Neuron (in vitro differentiated cells): ENCODE measurements around the gene PPP1R2B.
"Not testable (repeated sequence)": the region's sequence is repeated elsewhere in the genome, so short reads cannot be mapped to it uniquely, and the experiment has no call there.

Experiments
- H2AFZ ChIP-seq: one replicate; pipeline ENCODE4 v1.6.1; 2013; ENCODE audit warnings: low read depth, mild to moderate bottlenecking, inconsistent platforms, low read length, moderate library complexity
- H3K27me3 ChIP-seq: one replicate; pipeline ENCODE4 v1.6.1; 2013; ENCODE audit warnings: low read length; ENCODE audit not compliant: insufficient read depth
- H3K36me3 ChIP-seq: one replicate; pipeline ENCODE4 v1.6.1; 2013; ENCODE audit warnings: low read length; ENCODE audit not compliant: insufficient read depth
- H3K4me1 ChIP-seq: one replicate; pipeline ENCODE4 v1.6.1; 2013; ENCODE audit warnings: low read length; ENCODE audit not compliant: insufficient read depth
- H3K4me3 ChIP-seq: 2 replicates; pipeline ENCODE4 v1.5.1; 2013; ENCODE audit warnings: mild to moderate bottlenecking, low read length, moderate library complexity
- H3K9me3 ChIP-seq: one replicate; pipeline ENCODE4 v1.6.1; 2013; ENCODE audit warnings: low read length

Gene PPP1R2B

DNA sequence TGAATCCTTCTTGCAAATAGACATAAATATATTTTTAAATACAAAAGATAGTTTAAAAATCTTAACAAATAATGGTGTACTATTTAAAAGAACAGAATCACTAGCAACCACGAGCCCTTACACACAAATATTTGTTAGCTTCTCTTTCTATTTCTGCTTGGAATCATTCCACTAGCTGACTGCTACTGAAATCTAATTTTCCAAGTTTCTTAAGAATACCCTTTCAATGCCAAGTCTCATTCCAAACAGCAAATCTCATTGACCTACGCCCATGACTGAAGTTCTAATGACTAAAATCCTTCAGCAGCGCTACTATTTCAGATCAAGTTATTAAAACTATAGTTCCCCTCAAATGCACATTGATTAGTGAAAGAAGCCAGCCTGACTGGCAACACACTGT is 13.2 kb upstream of the PPP1R2B start:
- no peaks in the 10 kb centered on the region for H3K9me3 ChIP-seq
- H3K27me3 ChIP-seq: no peaks in the 10 kb centered on the region
- no peak overlapping the region for H3K4me3 ChIP-seq
- no peaks in the 10 kb centered on the region for H3K36me3 ChIP-seq
- H3K4me1 ChIP-seq: no peaks in the 10 kb centered on the region
- H2AFZ ChIP-seq: no peak overlapping the region

DNA sequence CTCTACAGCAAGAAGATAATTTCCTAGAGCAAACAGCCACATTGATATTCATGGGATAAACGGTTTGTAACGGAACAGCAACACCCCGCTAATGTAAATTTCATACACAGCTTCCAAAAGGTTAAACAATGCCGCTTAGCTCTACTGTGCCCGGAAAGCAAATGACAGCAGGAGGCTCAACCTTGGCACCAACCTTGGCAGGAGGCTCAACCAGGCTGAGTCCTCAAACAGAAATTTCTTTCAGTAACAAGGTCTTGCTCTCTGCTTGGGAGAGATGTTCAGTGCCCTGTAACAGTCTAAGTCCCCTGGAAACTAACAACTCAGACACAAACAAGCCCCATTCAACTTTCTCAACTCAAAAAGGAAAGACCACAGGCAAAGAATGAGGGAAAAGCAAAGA is 11.1 kb upstream of the PPP1R2B start:
- no peak overlapping the region for H3K4me3 ChIP-seq
- H3K4me1 ChIP-seq: no peaks in the 10 kb centered on the region
- H3K36me3 ChIP-seq: no peaks in the 10 kb centered on the region
- H3K9me3 ChIP-seq: no peaks in the 10 kb centered on the region
- H3K27me3 ChIP-seq: no peaks in the 10 kb centered on the region
- no peak overlapping the region for H2AFZ ChIP-seq

DNA sequence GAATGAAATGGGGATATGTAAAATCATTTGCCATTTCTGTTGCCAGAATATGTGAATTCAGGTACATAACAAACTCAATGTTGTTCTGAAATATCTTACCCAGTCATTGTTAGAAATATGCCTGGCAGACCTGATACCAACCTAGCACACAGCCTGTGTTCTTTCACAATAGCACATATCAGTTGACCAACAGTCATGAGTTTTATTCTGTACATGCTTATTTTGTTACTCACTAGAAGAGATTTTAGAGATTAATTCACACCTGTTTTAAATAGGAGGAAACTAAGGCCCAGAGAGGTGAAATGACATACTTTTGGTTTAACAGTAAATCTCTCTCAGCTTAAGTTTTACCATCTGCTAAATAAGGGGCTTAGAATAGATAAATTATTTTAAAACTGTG is 8.4 kb upstream of the PPP1R2B start:
- H3K36me3 ChIP-seq: no peaks in the 10 kb centered on the region
- H3K4me1 ChIP-seq: no peaks in the 10 kb centered on the region
- no peaks in the 10 kb centered on the region for H3K27me3 ChIP-seq
- H3K4me3 ChIP-seq: no peak overlapping the region
- H3K9me3 ChIP-seq: no peaks in the 10 kb centered on the region
- no peak overlapping the region for H2AFZ ChIP-seq

DNA sequence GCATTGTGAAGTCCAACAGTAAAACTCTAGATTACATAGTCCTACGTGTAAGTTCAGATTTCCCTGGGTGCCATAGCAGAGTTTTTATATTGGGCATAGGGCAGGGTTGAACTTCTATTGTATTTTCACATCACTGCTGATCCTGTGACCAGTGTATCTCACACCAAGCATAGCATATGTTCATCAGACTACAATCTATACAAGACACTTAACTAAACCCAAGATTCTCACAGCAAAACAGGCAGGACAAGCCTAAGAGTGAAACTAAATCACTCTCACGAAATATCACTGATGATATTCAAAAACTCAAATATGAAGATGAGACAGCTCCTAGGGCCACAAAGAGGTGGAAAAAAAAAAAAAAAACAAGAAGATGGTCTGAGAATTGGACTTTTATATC is 3.2 kb upstream of the PPP1R2B start:
- H3K4me3 ChIP-seq: no peak overlapping the region
- no peaks in the 10 kb centered on the region for H3K36me3 ChIP-seq
- no peaks in the 10 kb centered on the region for H3K9me3 ChIP-seq
- H3K4me1 ChIP-seq: no peaks in the 10 kb centered on the region
- H3K27me3 ChIP-seq: no peaks in the 10 kb centered on the region
- no peak overlapping the region for H2AFZ ChIP-seq

DNA sequence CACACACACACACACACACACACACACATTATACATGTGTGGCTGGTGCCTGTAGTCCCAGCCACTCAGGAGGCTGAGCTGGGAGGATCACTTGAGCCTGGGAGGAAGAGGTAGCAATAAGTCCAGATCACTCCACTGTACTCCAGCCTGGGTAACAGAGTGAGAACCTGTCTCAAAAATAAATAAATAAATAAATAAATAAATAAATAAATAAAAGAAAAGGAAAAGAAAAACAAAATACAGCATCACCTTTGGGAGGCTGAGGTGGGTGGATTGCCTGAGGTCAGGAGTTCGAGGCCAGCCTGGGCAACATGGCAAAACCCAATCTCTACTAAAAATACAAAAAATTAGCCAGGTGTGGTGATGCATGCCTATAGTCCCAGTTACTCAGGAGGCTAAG is 1.6 kb upstream of the PPP1R2B start:
- H2AFZ ChIP-seq: not testable (repeated sequence)

DNA sequence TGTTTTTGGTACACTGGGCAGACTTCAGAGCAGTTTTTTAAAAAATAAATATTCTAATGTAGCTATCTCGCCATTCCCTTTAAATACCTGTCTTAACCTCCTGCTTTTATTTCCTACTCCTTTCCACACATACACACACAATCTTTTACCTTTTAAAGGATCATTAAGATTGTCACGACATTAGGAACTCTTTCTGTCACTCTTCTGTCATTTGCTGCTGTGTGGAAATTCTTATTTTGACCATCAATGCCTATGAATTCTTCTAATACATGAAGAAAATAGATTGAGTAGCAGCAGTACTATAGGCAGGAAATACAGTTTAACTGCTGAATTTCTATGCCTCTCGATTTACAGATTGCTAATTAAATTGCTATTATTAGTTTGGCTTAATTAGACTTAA is 1.8 kb downstream of the PPP1R2B start:
- Histone ChIP-seq H3K4me3 (no peak overlapping the region), H3K4me1 (no peaks in the 10 kb centered on the region), H2AFZ (no peak overlapping the region), H3K27me3 (no peaks in the 10 kb centered on the region), H3K36me3 (no peaks in the 10 kb centered on the region), H3K9me3 (no peaks in the 10 kb centered on the region)

More for the DNA sequence above, 1.6 kb upstream of the PPP1R2B start:
- not testable (repeated sequence) for H3K4me1 ChIP-seq, H3K9me3 ChIP-seq, H3K4me3 ChIP-seq, H3K27me3 ChIP-seq, H3K36me3 ChIP-seq

DNA sequence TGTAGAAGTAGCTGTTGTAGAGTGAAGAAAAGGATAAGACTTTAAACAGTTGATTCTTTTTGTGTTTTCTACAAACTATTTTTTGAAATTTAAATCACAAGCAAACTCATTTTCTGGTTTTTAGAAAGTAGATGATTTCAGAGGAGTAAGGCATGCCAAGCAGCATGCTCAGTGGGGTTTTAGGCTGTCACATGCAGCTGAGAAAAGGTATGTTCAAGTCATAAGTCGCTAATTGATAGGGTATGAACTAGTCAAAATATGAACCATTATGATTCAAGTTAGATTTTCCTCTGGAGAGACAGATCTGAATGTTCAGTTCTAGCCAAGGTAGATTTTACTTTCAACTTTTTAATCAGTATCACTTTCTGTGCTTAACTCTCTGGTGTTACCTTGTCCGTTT is 3.0 kb downstream of the PPP1R2B start:
- H3K36me3 ChIP-seq: not testable (repeated sequence)

DNA sequence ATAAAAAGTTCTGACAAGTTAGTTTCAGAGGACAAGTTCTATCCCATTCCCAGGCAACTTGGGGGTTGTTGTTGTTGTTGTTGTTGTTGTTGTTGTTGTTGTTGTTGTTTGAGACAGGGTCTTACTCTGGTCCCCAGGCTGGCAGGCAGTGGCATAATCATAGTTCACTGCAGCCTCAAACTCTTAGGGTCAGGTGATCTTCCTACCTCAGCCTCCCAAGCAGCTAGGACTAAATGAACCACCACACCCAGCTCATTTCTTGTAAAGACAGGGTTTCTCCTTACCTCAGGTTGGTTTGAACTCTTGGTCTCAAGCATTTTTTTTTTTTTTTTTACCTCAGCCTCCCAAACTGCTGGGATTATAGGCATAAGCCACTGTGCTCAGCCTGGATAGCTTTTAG is 15.3 kb downstream of the PPP1R2B start:
- Histone ChIP-seq H3K27me3 (no peaks in the 10 kb centered on the region), H3K9me3 (no peaks in the 10 kb centered on the region), H3K4me1 (no peaks in the 10 kb centered on the region), H2AFZ (no peak overlapping the region), H3K4me3 (no peak overlapping the region), H3K36me3 (no peaks in the 10 kb centered on the region)

More for the DNA sequence above, 3.0 kb downstream of the PPP1R2B start:
- H3K9me3 ChIP-seq, H2AFZ ChIP-seq, H3K27me3 ChIP-seq, H3K4me1 ChIP-seq, H3K4me3 ChIP-seq: not testable (repeated sequence)

DNA sequence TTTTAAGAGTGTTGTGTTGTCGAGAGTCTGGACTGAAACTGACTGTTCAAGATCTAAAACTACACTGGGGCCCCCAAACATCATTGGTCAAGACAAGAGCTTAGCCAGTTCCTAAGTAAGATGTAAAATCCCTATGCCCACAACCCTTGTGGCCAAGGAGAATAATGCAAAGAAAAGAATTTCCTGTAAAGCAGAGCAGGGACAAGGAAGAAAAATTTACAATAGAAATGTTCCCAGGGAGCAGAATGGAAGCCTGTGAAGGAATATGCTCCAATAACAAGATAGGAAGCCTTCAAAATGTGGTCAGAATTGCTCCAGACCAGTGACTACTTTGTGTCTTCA is 20.4 kb downstream of the PPP1R2B start:
- no peak overlapping the region for H2AFZ ChIP-seq
- H3K27me3 ChIP-seq: no peaks in the 10 kb centered on the region
- H3K4me1 ChIP-seq: no peaks in the 10 kb centered on the region
- no peaks in the 10 kb centered on the region for H3K36me3 ChIP-seq
- H3K4me3 ChIP-seq: no peak overlapping the region
- no peaks in the 10 kb centered on the region for H3K9me3 ChIP-seq

DNA sequence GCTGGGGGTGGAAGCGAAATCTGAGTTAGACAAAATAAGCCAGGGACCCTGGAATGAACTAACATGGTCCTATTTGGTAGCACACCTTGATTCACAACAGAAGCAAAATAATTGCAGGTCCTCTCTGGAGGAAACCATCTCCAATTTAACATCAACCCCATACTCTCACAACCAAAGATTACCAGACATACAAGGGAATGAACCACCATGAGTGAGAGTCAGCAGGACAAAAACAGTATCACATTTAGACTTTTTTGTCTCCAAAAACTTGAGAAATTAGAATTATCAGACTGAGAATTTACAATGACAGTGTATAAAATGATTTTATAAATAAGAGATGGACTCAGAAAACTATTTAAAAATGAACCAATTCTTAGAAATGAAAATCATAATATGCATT is 21.1 kb downstream of the PPP1R2B start:
- Histone ChIP-seq H3K4me1 (no peaks in the 10 kb centered on the region), H3K27me3 (no peaks in the 10 kb centered on the region), H3K9me3 (no peaks in the 10 kb centered on the region), H2AFZ (no peak overlapping the region), H3K4me3 (no peak overlapping the region), H3K36me3 (no peaks in the 10 kb centered on the region)

DNA sequence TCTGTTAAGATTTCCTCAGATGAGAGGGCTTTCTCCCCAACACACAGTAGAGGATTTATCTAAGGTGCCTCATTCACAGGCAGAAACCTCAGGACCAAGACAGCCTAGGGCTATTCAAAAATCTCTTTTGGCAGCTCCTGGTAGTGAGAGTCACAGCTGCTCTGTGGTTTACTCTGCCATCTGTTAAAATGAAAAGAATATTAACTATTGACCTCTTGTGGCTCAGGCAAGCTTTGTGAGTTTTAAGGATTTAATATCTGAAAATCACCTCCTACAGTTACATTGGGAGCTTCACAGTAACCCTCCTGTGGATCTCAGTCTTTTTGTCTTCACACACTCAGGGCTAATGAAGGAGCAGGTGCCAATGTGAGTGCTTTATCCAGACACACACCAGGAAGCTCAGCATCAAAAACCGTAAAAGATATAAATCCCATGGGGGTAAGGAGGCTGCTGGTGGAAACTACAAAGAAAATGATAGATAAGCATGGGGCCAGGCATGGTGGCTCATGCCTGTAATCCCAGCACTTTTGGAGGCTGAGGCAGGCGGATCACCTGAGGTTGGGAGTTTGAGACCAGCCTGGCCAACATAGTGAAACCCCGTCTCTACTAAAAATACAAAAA is 29.7 kb downstream of the PPP1R2B start:
- Histone ChIP-seq H3K36me3 (no peaks in the 10 kb centered on the region), H2AFZ (no peak overlapping the region), H3K27me3 (no peaks in the 10 kb centered on the region), H3K4me3 (no peak overlapping the region), H3K9me3 (no peaks in the 10 kb centered on the region), H3K4me1 (no peaks in the 10 kb centered on the region)

DNA sequence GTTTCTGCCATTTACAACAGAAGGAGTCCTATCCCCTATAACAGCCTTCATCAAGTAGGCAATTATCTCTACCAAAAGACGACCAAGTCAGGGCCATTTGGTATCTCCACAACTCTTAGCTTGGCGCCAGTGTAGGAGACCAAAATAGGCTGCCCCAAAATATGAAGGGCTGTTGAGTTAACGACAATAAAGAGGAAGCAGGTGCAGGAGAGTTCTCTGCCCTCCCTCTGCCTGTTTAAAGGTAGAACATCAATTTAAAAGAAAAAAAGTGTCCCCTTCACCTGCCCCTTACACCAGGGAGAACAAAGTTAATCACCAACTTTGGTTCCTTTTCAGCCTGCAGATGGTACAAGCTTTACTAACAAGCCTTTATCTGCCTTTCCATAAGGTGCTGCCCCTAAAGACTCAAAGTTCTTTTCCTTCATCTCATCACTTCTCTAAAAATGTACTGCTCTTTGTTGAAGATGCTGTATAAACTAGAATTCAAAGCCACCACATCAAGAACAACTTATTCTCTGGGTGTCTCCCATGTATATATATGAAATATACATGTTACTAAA is 33.3 kb downstream of the PPP1R2B start:
- H3K4me1 ChIP-seq: no peaks in the 10 kb centered on the region
- no peaks in the 10 kb centered on the region for H3K9me3 ChIP-seq
- H3K4me3 ChIP-seq: no peak overlapping the region
- no peak overlapping the region for H2AFZ ChIP-seq
- H3K36me3 ChIP-seq: no peaks in the 10 kb centered on the region
- H3K27me3 ChIP-seq: no peaks in the 10 kb centered on the region

DNA sequence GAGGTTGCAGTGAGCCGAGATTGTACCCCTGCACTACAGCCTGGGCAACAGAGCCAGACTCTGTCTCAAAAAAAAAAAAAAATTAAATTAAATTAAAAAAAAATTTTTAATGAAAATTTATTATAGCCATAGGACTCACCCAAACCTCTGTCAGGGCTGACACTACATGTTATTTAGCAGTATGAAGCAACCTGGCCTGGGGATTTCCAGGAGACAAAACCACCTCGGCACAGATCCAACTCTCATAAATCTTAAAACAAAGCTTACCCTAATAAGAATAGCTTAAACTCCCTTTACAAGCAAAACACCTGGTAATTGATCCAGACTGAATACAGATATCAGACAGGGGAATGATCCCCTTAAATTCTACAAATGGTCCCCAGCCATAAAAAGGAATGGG is 38.4 kb downstream of the PPP1R2B start:
- no peaks in the 10 kb centered on the region for H3K36me3 ChIP-seq
- H3K27me3 ChIP-seq: no peaks in the 10 kb centered on the region

DNA sequence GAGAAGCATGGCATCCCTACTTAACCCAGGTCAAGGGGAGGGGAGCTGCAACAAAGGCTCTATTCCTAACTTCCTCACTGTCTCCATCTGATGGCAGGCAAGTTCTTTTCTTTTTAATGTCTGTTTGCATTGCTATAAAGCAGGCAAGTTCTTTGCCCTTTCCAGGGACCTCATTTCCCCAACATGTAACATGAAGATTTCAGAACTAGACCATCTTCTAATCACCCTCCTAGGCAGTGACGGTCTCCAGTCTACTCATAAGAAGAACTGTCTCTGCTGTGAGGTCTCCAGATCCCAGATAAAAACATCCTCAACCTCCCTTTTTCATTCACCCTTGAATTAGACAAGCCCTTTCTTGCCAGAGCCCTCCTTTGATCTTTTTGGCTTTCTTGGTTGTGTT is 42.1 kb downstream of the PPP1R2B start:
- Histone ChIP-seq H3K9me3 (no peaks in the 10 kb centered on the region), H3K4me3 (no peak overlapping the region), H3K36me3 (no peaks in the 10 kb centered on the region), H3K27me3 (no peaks in the 10 kb centered on the region), H3K4me1 (no peaks in the 10 kb centered on the region), H2AFZ (no peak overlapping the region)

More for the DNA sequence above, 38.4 kb downstream of the PPP1R2B start:
- H2AFZ ChIP-seq: no peak overlapping the region
- no peak overlapping the region for H3K4me3 ChIP-seq
- H3K4me1 ChIP-seq: no peaks in the 10 kb centered on the region
- no peaks in the 10 kb centered on the region for H3K9me3 ChIP-seq
